H1 (cell line): ENCODE data around the gene PLEKHA3.

Experiments used
- CTCF ChIP-seq, 3 experiments: IDR thresholded peaks; 1 replicate in 2 of 3; 2 replicates in 1 of 3; pipeline versions ENCODE4 v1.5.1 to v1.6.1; 2011; ENCODE audit warnings: low read length in 3 of 3, mild to moderate bottlenecking in 3 of 3, inconsistent platforms in 2 of 3, low read depth in 1 of 3, moderate library complexity in 1 of 3; ENCODE audit not compliant: insufficient read depth in 1 of 3; ENCODE audit errors: control extremely low read depth in 1 of 3
- KDM1A ChIP-seq: fragments of 200-600, 300-600 bp; sonication (generic); IDR thresholded peaks from 2 replicates; pipeline ENCODE4 v1.7.1; 2016; ENCODE audit warnings: mild to moderate bottlenecking, low read length, borderline replicate concordance
- POLR2A ChIP-seq, 2 experiments: IDR thresholded peaks; 1 replicate in 1 of 2; 2 replicates in 1 of 2; pipeline ENCODE4 v1.6.1; 2011; ENCODE audit warnings: low read depth in 2 of 2, low read length in 2 of 2, mild to moderate bottlenecking in 2 of 2; ENCODE audit errors: control extremely low read depth in 1 of 2
- POLR2AphosphoS5 ChIP-seq: IDR thresholded peaks from 2 replicates; pipeline ENCODE4 v1.6.1; 2011; ENCODE audit warnings: low read depth, low read length
- RNF2 ChIP-seq: fragments of 200-900, 300-1000 bp; sonication (generic); IDR thresholded peaks from 2 replicates; pipeline ENCODE4 v1.7.1; 2016; ENCODE audit warnings: borderline replicate concordance, low read depth, mild to moderate bottlenecking, antibody characterized with exemption, low read length; ENCODE audit not compliant: poor library complexity, severe bottlenecking; ENCODE audit errors: missing control alignments
- SIN3A ChIP-seq, 2 experiments: IDR thresholded peaks in 1 of 2; conservative IDR thresholded peaks in 1 of 2; 2 replicates each; pipeline ENCODE4 v1.6.1; 2011 to 2012; ENCODE audit warnings: low read length in 2 of 2, improper control_type of control experiment in 1 of 2, low read depth in 1 of 2, mild to moderate bottlenecking in 1 of 2
- SUZ12 ChIP-seq: fragments of 200-600 bp; sonication (generic); IDR thresholded peaks from 2 replicates; pipeline ENCODE4 v1.6.1; 2012; ENCODE audit warnings: mild to moderate bottlenecking, inconsistent platforms, low read length, moderate library complexity, mixed read lengths
- USF2 ChIP-seq: IDR thresholded peaks from 2 replicates; pipeline ENCODE4 v1.6.1; 2011; ENCODE audit warnings: low read length, improper control_type of control experiment
- ZNF274 ChIP-seq: IDR thresholded peaks from 2 replicates; pipeline ENCODE4 v1.7.0; 2012; ENCODE audit warnings: low read length, borderline replicate concordance; ENCODE audit errors: extremely low read depth

GRCh38 chr2:178452870-178453269 is 27.4 kb upstream of the PLEKHA3 start:
- TF ChIP-seq CTCF (IDR thresholded peaks at IDR 0.05; ENCODE audit: control extremely low read depth in 1 of 3, insufficient read depth in 1 of 3, low read depth in 1 of 3, low read length in 3 of 3): no peak
- TF ChIP-seq USF2: no peak
- TF ChIP-seq POLR2A (IDR thresholded peaks at IDR 0.05; ENCODE audit: control extremely low read depth in 1 of 2, low read depth in 2 of 2, low read length in 2 of 2): no peak
- no peak for TF ChIP-seq RNF2
- no peak for TF ChIP-seq SUZ12
- no peak for TF ChIP-seq POLR2AphosphoS5
- TF ChIP-seq KDM1A: no peak
- TF ChIP-seq ZNF274: no peak
- TF ChIP-seq SIN3A (conservative IDR thresholded peaks at IDR 0.05 in 1 of 2, IDR thresholded peaks at IDR 0.05 in 1 of 2; ENCODE audit: low read depth in 1 of 2, low read length in 2 of 2): no peak
